HCT116 (cell line): ENCODE data around the gene CDKL1. TPM values are rescaled to one million over a fixed set of nuclear protein-coding genes. Genes with fewer than 3 reads are reported as not detected.

Experiments used
- ATAC-seq: fragments of 200-7000 bp; cut with Tn5 transposase; 2 replicates; pipeline ENCODE4 v1.9.1; 2020; ENCODE audit warnings: mild to moderate bottlenecking, moderate library complexity
- BruUV-seq: library from RNA; stranded (reverse); fragments of 400-500 nt; replicated peaks from 2 replicates; lab custom pipeline; 2021; lab: Mats Ljungman, UMichigan
- CTCF ChIA-PET: fragments of 300-600 bp; sonication (Branson Sonifier 250); formaldehyde crosslinking; loops from one replicate; lab custom pipeline; 2021; ENCODE audit warnings: antibody characterized with exemption; lab: Charles Lee
- POLR2A ChIA-PET: fragments of 300-600, 350-600 bp; sonication (Branson Sonifier 250); formaldehyde crosslinking; loops from one replicate; lab custom pipeline; 2021; ENCODE audit warnings: antibody characterized with exemption; lab: Charles Lee
- RAD21 ChIA-PET, 2 experiments: fragments of 300-600 bp; sonication (Branson Sonifier 250); formaldehyde crosslinking; loops; one replicate each; lab custom pipeline; 2023; ENCODE audit warnings: low total read pairs in 2 of 2; ENCODE audit not compliant: uncharacterized antibody in 2 of 2, unreplicated experiment in 2 of 2, low non-redundant PET in 1 of 2; lab: Charles Lee
- DNase-seq: peaks from one replicate; pipeline ENCODE4 v3.0.0-alpha.2; 2010; ENCODE audit warnings: low read depth, low spot score
- H2AFZ ChIP-seq: fragments of 200-600 bp; shearing (Covaris generic), sonication (generic); 2 replicates; pipeline ENCODE4 v1.6.1; 2017; ENCODE audit warnings: low read depth, mixed run types, mixed read lengths, antibody characterized with exemption, low read length; ENCODE audit not compliant: poor library complexity, severe bottlenecking
- H3K27ac ChIP-seq: 2 replicates; pipeline ENCODE4 v1.5.1; 2012; ENCODE audit warnings: low read depth, low read length
- H3K27me3 ChIP-seq: fragments of 200-600 bp; sonication (generic); 2 replicates; pipeline ENCODE4 v1.6.1; 2016; ENCODE audit warnings: mixed run types, low read length, mixed read lengths; ENCODE audit not compliant: insufficient read depth
- H3K36me3 ChIP-seq, 2 experiments: fragments of 200-500 bp in 1 of 2; fragments of 200-600 bp in 1 of 2; sonication (Bioruptor generic) in 1 of 2; sonication (generic) in 1 of 2; 2 replicates each; pipeline versions ENCODE4 v1.5.1 to v1.6.1; 2014 to 2016; ENCODE audit warnings: low read length in 2 of 2, inconsistent platforms in 1 of 2, mixed read lengths in 1 of 2, mixed run types in 1 of 2; ENCODE audit not compliant: insufficient read depth in 2 of 2, control insufficient read depth in 1 of 2
- H3K4me1 ChIP-seq, 2 experiments: fragments of 200-600 bp in 1 of 2; sonication (generic) in 1 of 2; 2 replicates each; pipeline versions ENCODE4 v1.5.1 to v1.6.1; 2012 to 2017; ENCODE audit warnings: low read length in 2 of 2, inconsistent platforms in 1 of 2, mild to moderate bottlenecking in 1 of 2, mixed read lengths in 1 of 2, mixed run types in 1 of 2, moderate library complexity in 1 of 2; ENCODE audit not compliant: insufficient read depth in 2 of 2, control insufficient read depth in 1 of 2
- H3K4me2 ChIP-seq: fragments of 200-600 bp; sonication (generic); 2 replicates; pipeline ENCODE4 v1.6.1; 2017; ENCODE audit warnings: mixed run types, low read length, mixed read lengths
- H3K4me3 ChIP-seq, 2 experiments: fragments of 200-600 bp in 1 of 2; sonication (generic) in 1 of 2; replicated peaks in 1 of 2; 2 replicates each; pipeline ENCODE4 v1.5.1; 2011 to 2016; ENCODE audit warnings: low read length in 2 of 2, control low read depth in 1 of 2, low read depth in 1 of 2, mild to moderate bottlenecking in 1 of 2, mixed read lengths in 1 of 2, mixed run types in 1 of 2
- H3K79me2 ChIP-seq: fragments of 200-600 bp; sonication (generic); 2 replicates; pipeline ENCODE4 v1.6.1; 2017; ENCODE audit warnings: mild to moderate bottlenecking, mixed run types, low read length, moderate library complexity, mixed read lengths; ENCODE audit not compliant: insufficient read depth
- H3K9ac ChIP-seq: fragments of 200-600 bp; sonication (generic); 2 replicates; pipeline ENCODE4 v1.6.1; 2016; ENCODE audit warnings: low read length, mixed read lengths
- H3K9me2 ChIP-seq: fragments of 200-600 bp; sonication (generic), shearing (Covaris generic); 2 replicates; pipeline ENCODE4 v1.6.1; 2017; ENCODE audit warnings: mixed run types, mild to moderate bottlenecking, moderate library complexity; ENCODE audit not compliant: insufficient read depth
- H3K9me3 ChIP-seq, 2 experiments: fragments of 200-500 bp in 1 of 2; fragments of 200-600 bp in 1 of 2; sonication (Bioruptor generic) in 1 of 2; sonication (generic) in 1 of 2; 2 replicates each; pipeline ENCODE4 v1.6.1; 2014 to 2017; ENCODE audit warnings: low read length in 2 of 2, mixed read lengths in 2 of 2, inconsistent platforms in 1 of 2, low read depth in 1 of 2, mild to moderate bottlenecking in 1 of 2, mixed run types in 1 of 2, moderate library complexity in 1 of 2; ENCODE audit not compliant: control insufficient read depth in 1 of 2, insufficient read depth in 1 of 2
- H4K20me1 ChIP-seq: fragments of 200-600 bp; sonication (generic), shearing (Covaris generic); 2 replicates; pipeline ENCODE4 v1.6.1; 2017; ENCODE audit warnings: mixed run types, mild to moderate bottlenecking, moderate library complexity; ENCODE audit not compliant: insufficient read depth
- CTCF ChIP-seq, 3 experiments: fragments of 200-600 bp in 1 of 3; sonication (generic) in 1 of 3; IDR thresholded peaks in 2 of 3; conservative IDR thresholded peaks in 1 of 3; 2 replicates each; pipeline ENCODE4 v1.5.1; 2012 to 2017; ENCODE audit warnings: low read depth in 2 of 3, low read length in 2 of 3, antibody characterized with exemption in 1 of 3, borderline replicate concordance in 1 of 3, control low read depth in 1 of 3, mild to moderate bottlenecking in 1 of 3, mixed read lengths in 1 of 3, mixed run types in 1 of 3, moderate library complexity in 1 of 3; ENCODE audit not compliant: insufficient read depth in 1 of 3
- EZH2 ChIP-seq: fragments of 200-600 bp; sonication (generic); IDR thresholded peaks from 2 replicates; pipeline ENCODE4 v1.6.1; 2017; ENCODE audit warnings: antibody characterized with exemption, mixed run types
- FOSL1 ChIP-seq: IDR thresholded peaks from 2 replicates; pipeline ENCODE4 v1.6.1; 2012; ENCODE audit warnings: low read depth
- JUND ChIP-seq: IDR thresholded peaks from 2 replicates; pipeline ENCODE4 v1.6.1; 2012
- POLR2AphosphoS5 ChIP-seq: IDR thresholded peaks from 2 replicates; pipeline ENCODE4 v1.6.1; 2011; ENCODE audit warnings: mild to moderate bottlenecking, low read depth, low read length, moderate library complexity
- RAD21 ChIP-seq: IDR thresholded peaks from 2 replicates; pipeline ENCODE4 v1.6.1; 2012; ENCODE audit warnings: low read depth, mild to moderate bottlenecking
- SIN3A ChIP-seq: IDR thresholded peaks from 2 replicates; pipeline ENCODE4 v1.6.1; 2012; ENCODE audit warnings: low read depth
- SP1 ChIP-seq: IDR thresholded peaks from 2 replicates; pipeline ENCODE4 v1.6.1; 2012; ENCODE audit warnings: low read depth
- TCF7L2 ChIP-seq: IDR thresholded peaks from 2 replicates; pipeline ENCODE4 v1.7.0; 2011; ENCODE audit warnings: borderline replicate concordance, inconsistent platforms; ENCODE audit not compliant: insufficient read depth, insufficient read length; ENCODE audit errors: extremely low read depth
- YY1 ChIP-seq: IDR thresholded peaks from 2 replicates; pipeline ENCODE4 v1.6.1; 2011; ENCODE audit warnings: low read length, low read depth, moderate library complexity, mild to moderate bottlenecking; ENCODE audit not compliant: insufficient replicate concordance; ENCODE audit errors: extremely low read depth
- ZBTB33 ChIP-seq: IDR thresholded peaks from 2 replicates; pipeline ENCODE4 v1.6.1; 2011; ENCODE audit warnings: mild to moderate bottlenecking, low read length, moderate library complexity; ENCODE audit not compliant: insufficient replicate concordance; ENCODE audit errors: extremely low read depth
- ZFX ChIP-seq: fragments of 450-650 bp; IDR thresholded peaks from 2 replicates; pipeline ENCODE4 v1.6.1; 2017
- ZNF274 ChIP-seq: fragments of 200-500 bp; sonication (Bioruptor generic); IDR thresholded peaks from 2 replicates; pipeline ENCODE4 v1.6.1; 2014; ENCODE audit warnings: mild to moderate bottlenecking, low read depth, low read length, inconsistent platforms
- intact Hi-C: fragments of 100-400 bp; cut with micrococcal nuclease; formaldehyde crosslinking; loops from 2 replicates; pipeline ENCODE4 v1.10.0; 2022
- total RNA-seq: library from RNA; stranded (reverse); gene quantifications from one replicate; pipeline ENCODE4 v1.2.1, GENCODE V29; 2021; ENCODE audit not compliant: unreplicated experiment

The CDKL1 gene
- total RNA-seq, 1 experiment from 2014 or later = 7.1 TPM

- no peak overlapping the region for H2AFZ ChIP-seq
- BruUV-seq = no TSS peak
- no peaks in the 10 kb centered on the region for H3K79me2 ChIP-seq
- no peak overlapping the region for H3K4me3 ChIP-seq
- POLR2A ChIA-PET = no interaction called here
- H3K9me2 ChIP-seq = no peaks in the 10 kb centered on the region
- peaks cover 4 to 9% of the 10 kb centered on the region in 2 experiments; a peak in 2 of 4 replicates for H3K36me3 ChIP-seq
- no peaks in the 10 kb centered on the region for H3K27me3 ChIP-seq
- TF ChIP-seq RAD21 = no peak
- TF ChIP-seq JUND = no peak
- no peak for TF ChIP-seq FOSL1
- no peak for TF ChIP-seq ZFX
- TF ChIP-seq ZBTB33 = no peak
- no peak for TF ChIP-seq SP1
- no peak for TF ChIP-seq YY1
- TF ChIP-seq CTCF (IDR thresholded peaks at IDR 0.05 in 2 of 3, conservative IDR thresholded peaks at IDR 0.05 in 1 of 3; ENCODE audit: borderline replicate concordance in 1 of 3, insufficient read depth in 1 of 3, low read depth in 2 of 3, low read length in 2 of 3) = no peak
- no peak for TF ChIP-seq TCF7L2
- no peak for TF ChIP-seq SIN3A
- TF ChIP-seq POLR2AphosphoS5 = no peak
- no peak for TF ChIP-seq EZH2
- no peak for TF ChIP-seq ZNF274
- no peak overlapping the region for H3K27ac ChIP-seq
- H3K4me1 ChIP-seq = no peaks in the 10 kb centered on the region
- no peak overlapping the region for H3K9ac ChIP-seq
- H3K4me2 ChIP-seq = no peak overlapping the region
- no peaks in the 10 kb centered on the region for H3K9me3 ChIP-seq
- DNase-seq (no peak), ATAC-seq (no peak)
- H4K20me1 ChIP-seq = no peaks in the 10 kb centered on the region
- RAD21 ChIA-PET = no interaction called here
- CTCF ChIA-PET = no interaction called here
- intact Hi-C loops = no loop called here
Observed at GRCh38 chr14:50288146-50288545, 108.5 kb downstream of the CDKL1 start.
